Activated gamma-delta T cell treated with anti-CD3 and anti-CD28 coated beads, Interleukin-2, amount 50 U/mL, for 16 hours (primary cell): ENCODE measurements around the gene PIP4P1.
"Not testable (repeated sequence)": the region's sequence is repeated elsewhere in the genome, so short reads cannot be mapped to it uniquely, and the experiment has no call there.

Experiments
- DNase-seq: peaks from one replicate; pipeline ENCODE4 v3.0.0-alpha.2; 2020; ENCODE audit warnings: low read depth

The PIP4P1 gene

DNA sequence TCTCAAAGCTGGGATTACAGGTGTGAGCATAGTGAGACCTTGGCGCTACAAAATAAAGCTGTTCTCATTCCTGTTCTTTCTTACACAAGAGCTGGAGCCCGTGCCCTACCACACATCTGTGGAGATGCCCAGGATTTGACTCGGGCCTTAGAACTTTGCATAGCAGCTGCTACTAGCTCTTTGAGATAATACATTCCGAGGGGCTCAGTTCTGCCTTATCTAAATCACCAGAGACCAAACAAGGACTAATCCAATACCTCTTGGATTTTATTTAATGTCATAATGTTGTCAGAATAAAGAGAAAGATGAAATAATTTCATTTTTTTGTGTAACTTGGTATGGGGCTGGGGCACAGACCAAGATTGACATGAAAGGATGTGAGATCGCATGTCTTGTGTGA, 15.5 kb upstream of the PIP4P1 start:
- DNase-seq = no peak

DNA sequence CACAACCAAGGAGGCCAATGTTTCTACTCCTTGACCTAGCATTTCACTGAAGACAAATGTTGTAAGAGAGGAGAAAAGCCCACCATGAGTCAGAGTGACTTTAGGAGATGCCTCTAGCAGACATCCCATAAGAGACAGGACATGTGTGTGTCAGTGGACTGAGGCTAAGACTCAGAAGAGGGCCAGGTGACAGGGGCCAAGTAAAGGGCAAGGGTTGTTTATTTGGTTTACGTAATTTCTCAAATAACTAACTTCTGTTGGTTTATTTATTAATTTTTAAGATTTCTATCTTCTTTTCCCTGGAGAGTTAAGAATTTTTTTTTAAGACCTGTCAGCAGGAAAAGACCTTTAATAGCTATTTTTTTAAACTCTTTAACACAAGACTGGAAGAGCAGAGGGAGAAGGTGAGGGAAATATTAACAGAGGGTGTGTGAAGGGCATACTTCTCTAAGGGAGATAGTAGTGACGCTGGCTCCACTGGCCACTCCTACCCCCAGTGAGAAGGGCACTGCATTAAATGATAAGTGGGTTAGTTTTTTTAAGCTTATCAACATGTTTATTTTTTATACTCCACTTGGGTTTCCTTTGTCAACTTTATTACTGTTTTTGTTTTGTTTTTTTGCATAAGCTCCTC, 11.4 kb upstream of the PIP4P1 start:
- DNase-seq = no peak

DNA sequence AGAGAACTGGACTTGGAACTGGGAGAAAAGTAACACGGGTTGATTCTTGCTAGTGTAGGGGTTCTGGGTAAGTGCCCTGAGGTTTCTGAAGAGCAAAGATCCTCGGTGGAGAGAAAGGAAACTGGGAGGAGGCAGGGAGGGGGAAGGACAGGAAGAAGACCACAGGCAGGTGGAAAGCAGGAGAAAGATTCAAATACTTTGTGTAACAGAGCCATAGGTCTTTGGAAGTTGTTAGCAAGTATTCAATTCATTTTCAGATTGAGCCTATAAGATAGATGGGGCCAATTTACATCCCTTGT, 9.3 kb upstream of the PIP4P1 start:
- no peak for DNase-seq

DNA sequence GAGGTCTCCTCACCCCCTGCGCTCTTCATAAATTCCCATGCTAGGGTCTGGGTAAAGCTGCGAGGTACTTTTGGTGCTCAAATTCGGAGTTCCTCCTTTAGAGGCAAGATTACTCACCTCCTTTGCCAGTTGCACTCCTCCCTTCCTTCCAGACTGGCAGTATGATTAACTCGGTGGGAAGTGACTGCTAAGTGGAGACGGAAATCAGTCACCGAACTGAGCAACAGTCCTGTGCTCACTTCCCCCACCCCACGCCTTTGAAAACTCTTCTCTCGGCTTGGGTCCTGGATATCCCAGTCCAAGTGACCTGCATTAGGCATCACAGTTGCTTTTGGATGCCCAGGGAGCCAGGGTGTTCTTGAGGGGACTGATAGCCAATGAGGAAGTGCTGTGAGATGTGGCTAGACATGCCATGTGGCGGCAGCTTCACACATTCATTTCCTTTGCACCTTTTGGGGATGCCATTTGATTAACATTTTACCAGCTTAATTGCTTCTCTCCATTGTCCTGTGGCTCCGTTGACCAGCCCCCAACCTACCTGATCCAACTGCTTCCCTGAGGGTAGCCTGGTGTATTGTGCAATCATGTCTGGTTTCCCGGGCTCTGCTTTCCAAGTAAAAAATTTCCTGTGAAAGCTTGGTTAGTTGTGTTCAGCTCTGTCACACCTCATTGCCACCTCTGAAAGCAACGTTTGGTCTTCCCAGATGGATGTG, 8.8 kb upstream of the PIP4P1 start:
- DNase-seq = no peak

DNA sequence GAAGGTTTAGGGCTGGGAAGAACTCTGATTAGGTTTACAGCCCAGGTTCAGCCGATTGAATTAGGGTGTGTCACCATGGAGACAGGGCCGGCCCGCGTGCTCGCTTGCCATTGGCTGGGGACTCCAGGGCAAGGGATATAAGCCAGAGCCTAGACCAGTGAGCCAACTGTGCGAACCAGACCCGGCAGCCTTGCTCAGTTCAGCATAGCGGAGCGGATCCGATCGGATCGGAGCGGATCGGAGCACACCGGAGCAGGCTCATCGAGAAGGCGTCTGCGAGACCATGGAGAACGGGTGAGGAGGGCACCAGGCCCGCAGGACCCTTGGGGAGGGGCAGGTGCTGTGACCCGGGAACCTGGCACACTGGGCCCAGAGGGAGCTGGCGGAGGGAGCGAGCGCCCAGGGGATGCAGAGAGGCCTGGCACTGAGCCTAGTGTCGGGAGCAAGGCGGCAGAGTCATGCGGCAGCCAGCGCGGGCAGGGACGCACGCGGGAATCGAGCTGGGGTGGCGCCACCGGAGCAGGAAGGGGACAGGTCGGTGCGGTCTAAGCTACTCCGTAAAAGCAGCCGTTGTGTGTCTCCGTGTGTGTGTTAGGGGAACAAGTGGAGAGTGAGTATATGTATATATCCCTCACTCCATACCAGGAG, 8.1 kb upstream of the PIP4P1 start, which contains the start of gene PNP:
Gene PNP, plus strand, starts transcription at position 165 of the 648 bp plus-strand sequence. Its CDS starts 119 bp downstream, at position 284.
- DNase-seq = peak; percentile 71

DNA sequence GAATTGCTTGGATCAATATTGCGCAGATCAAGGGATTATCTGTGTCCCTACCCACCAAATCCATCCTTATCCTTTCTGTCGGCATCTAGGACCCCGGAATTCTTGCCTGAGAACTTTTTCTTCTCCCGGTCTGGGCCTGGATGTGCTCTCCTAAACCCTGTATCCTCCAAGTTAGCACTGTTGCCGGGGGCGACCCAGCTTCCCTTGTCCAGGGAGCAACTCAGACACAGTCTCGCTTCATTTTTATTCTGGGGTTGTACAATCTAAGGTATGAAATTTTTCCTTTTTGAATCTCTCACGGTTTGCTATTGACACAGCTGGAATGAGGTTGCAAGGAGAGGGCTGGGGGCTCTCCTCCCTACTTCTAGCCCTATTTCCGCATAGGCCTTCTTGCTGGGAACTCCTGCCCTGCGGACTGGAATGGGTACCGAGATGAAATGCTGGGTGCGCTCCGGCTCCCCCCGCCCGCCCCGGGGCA, 7.6 kb upstream of the PIP4P1 start:
- DNase-seq = no peak

DNA sequence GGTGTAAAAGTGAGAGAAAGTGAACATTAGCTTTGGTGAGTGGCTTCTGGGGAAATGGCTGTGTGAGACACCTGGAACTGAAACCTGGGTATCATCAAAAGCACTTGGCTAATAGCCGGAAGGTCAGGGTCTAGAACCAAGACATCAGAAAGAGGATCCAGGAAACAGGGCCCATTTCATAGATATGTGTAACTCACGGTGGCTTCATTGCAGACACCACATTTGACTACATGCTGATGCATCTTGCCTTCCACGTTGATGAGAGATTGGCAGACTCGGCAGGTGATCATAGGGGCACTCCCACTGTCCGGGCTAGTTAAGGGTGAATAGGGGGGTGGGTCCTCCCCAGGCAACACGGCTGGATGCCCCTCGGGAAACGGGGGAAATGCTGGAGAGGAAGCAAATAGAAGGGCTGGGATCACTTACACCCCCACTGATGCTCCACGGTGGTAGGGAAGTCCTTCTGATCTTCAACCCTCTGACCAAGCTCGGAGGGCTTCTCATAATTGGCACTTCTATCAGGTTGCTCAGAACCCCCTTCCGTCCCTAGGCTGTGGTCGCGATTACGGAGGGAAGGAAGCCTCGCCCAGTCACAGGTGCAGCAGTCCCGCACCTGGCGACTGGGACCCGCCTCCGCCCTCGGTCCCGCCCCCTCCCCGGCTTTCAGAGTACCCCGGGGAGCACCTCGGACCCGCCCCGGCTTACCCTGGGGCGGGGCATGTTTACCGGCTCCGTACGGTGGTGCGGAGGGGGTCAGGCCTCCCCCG, 593 bp downstream of the PIP4P1 start:
- DNase-seq = no peak

DNA sequence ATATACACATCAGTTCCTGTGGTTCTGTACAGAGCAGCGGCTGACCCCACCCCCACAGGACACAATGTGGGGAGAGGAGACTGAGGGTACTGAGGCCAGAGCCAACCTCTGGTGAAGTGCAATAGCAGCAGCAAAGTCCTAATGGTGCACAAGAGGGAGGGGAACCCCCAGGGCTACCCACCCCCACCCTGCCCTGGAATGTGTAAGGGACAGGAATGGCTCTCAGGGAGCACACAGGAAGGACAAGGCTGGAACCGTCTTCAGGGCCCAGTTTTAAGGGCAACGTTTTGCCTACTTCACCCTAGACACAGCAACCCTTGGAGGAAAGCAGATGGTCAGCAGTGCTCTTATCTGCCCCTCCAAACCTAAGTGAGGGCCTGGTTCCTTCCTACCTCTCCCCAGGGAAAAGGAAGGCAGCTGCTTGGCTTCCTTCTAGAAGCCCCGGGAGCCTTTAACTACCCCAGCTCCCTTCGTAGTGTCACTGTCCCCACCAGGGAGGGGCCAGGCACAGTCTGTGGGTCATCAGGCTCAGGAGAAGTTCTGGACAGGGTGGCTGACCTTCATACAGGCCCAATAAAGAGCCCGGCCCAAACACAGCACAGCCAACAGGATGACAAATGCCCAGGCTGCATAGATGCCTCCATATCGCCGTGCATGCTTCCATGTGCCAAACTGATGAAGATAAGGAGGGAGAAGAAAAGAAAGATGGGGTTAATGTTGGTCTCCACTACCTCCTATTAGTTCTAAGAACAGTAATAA, 3.0 kb downstream of the PIP4P1 start:
- no peak for DNase-seq

DNA sequence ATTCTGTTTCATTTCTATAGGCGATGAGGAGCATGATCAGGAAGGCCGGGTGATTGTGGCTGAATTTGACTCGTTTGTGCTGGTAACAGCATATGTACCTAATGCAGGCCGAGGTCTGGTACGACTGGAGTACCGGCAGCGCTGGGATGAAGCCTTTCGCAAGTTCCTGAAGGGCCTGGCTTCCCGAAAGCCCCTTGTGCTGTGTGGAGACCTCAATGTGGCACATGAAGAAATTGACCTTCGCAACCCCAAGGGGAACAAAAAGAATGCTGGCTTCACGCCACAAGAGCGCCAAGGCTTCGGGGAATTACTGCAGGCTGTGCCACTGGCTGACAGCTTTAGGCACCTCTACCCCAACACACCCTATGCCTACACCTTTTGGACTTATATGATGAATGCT, 4.3 kb downstream of the PIP4P1 start:
- no peak for DNase-seq

DNA sequence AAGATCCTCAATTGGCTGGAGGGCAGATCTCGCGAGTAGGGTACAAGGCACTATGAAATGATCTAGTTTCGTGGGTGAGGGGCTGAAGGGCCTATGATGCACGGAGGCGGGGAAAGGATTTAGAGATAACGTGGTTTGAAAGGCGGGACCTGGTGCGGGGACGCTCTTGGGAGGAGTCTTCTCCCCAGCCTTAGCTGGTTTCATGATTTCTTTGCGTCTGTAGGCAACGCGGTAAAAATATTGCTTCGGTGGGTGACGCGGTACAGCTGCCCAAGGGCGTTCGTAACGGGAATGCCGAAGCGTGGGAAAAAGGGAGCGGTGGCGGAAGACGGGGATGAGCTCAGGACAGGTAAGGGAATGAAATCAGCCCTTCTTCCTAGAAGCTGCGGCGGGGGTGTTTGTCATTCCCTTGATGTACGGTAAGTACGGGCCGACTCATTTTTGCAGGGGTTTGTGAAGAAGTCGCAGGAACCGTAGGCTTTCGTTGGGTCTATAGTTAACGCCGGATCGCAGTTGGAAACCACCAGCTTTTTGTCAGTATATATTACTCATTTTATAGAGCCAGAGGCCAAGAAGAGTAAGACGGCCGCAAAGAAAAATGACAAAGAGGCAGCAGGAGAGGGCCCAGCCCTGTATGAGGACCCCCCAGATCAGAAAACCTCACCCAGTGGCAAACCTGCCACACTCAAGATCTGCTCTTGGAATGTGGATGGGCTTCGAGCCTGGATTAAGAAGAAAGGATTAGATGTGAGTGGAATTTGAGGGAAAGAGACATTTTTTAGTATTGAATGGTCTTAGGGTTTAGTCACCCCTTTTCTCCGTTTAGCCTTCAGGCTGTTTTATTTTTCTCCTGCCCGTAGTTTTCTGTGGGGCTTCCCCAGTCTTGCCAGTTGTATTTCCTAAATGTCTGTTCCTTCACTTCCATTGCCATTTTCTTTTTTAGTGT, 5.6 kb downstream of the PIP4P1 start:
- DNase-seq = no peak

DNA sequence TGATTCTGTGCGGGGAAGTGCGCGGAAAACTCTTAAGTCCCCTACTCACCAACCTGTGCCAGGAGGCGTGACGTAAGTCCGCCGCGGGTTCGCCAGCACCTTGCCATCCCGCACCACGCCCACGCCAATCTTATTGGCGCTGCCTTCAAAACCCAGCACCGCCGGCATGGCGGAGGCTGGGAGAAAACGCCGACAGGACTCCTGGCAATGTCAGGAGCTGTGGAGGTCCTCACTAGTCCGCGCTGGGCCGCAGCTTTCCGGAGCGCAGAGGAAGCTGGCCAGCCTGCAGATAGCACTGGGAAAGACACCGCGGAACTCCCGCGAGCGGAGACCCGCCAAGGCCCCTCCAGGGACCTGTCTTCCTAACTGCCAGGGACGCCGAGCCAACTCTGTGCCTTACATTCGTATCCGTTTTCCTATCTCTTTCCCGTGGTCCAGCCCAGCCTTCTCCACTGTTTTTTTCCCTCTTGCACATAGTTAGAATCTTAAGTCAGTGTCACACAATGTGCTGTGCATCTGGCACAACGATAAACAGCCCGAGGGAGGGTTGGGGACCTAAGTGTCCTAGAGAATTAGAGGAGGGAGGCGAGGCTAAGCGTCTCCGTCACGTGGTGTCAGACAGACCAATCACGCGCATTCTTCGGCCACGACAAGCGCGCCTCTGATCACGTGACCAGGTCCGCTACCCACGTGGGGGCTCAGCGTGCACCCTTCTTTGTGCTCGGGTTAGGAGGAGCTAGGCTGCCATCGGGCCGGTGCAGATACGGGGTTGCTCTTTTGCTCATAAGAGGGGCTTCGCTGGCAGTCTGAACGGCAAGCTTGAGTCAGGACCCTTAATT, 6.5 kb downstream of the PIP4P1 start, which contains the start of the genes APEX1 and OSGEP:
Gene APEX1, plus strand, starts transcription at position 711 of the 839 bp plus-strand sequence. CDS start 420 bp downstream, outside the sequence.
Gene OSGEP, minus strand, starts transcription at position 297 of the 839 bp plus-strand sequence. Its CDS starts 129 bp downstream, at position 168.
- peak; percentile 97 for DNase-seq

DNA sequence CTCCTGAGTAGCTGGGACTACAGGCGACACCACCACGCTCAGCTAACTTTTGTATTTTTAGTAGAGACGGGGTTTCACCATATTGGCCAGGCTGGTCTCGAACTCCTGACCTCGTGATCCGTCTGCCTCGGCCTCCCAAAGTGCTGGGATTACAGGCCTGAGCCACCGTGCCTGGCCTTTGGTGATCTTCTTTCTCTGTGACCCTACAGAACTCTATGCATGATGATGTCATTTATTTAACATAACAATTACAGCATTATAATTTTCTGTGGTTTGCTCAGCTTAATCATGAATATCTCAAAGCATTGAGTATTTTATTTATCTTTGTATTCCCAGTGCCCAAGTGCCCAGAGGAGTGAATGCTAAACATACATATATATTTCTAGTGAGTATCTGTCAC, 8.4 kb downstream of the PIP4P1 start:
- not testable (repeated sequence) for DNase-seq

DNA sequence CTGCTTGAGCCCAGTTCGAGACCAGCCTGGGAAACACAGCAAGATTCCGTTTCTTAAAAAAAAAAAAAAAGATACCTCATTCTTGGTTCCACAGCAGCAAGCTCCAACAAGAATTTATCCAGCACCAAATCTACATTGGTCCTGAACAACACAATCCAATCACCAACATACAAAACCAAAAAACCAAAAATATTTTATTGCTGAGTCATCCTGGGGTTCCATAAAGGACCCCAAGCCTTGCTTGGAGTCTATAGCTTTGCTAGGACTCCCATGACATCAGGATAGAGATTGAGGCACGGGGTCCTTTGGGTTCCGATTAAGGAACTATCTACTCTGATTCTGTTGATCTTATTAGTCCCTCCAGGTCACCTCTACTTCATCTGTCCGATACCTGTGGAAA, 14.3 kb downstream of the PIP4P1 start:
- DNase-seq = no peak

DNA sequence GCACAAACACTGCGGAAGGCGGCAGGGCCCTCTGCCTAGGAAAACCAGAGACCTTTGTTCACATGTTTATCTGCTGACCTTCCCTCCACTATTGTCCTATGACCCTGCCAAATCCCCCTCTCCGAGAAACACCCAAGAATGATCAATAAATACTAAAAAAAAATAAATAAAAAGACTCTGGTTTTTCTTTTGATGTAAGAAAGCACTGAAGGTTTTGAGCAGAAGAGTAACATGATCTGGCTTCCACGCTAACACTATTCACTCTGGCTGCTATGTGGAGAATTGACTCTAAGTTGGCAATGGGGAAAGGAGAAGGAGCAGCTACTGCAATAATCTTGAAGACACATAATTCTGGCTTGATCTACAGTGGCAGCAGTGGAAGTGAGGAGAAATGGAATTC, 17.6 kb downstream of the PIP4P1 start:
- DNase-seq = not testable (repeated sequence)

DNA sequence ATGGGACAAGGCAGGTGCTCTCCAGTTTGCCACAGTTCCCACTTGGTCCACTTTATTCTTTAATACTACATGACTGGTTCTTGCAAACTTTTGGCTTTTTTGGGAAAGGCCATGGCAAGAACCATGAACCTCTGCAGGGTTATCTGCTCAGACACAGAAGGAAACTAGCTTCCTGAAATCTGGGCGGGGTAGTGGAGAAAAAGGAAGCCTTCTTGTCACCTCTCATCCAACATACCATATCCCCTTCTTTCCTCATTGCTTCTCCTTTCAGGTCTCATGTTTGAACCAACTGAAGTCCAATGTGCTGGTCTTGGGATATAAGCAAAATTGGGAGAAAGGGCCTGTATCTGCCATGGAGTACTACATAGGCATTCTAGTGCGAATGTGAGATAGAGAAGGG, 19.8 kb downstream of the PIP4P1 start:
- no peak for DNase-seq

DNA sequence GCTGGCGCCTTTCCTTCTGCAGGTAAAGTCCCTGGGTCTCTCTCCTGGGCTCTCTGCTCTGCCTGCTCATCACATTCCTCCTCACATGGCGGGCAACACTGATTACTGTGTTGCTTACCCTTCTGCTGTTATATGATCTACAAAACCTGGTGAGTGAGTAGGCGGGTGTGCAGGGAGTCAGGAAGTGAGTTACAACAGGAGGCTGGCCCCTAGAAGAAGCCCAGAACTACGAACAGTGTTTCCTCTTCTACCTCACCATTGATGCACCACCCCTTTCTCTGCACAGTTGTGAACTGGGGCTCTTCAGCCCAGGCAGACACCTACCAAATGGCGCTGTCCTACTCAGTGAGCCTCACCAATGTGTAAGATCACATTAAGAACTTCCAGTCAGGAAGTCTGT, 20.4 kb downstream of the PIP4P1 start:
- DNase-seq = no peak

DNA sequence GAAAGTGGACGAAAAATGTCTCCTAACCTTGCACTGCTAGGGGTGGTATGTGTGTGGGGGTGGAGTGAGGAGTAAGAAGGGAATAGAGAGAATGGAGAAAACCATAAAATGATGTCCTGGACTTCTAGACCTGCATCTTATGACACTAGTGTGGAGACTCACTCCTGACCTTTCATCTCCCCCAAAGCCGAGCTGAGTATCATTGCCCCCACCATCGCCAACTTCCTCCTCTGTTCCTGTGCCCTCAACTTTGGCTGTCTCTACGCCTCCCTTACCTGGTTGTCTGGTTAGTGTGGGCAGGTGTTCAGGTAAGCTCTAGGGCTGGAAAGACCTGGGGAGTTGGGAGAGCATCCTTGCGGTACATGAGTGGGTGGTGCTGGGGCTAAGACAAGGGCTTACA, 20.8 kb downstream of the PIP4P1 start:
- no peak for DNase-seq

DNA sequence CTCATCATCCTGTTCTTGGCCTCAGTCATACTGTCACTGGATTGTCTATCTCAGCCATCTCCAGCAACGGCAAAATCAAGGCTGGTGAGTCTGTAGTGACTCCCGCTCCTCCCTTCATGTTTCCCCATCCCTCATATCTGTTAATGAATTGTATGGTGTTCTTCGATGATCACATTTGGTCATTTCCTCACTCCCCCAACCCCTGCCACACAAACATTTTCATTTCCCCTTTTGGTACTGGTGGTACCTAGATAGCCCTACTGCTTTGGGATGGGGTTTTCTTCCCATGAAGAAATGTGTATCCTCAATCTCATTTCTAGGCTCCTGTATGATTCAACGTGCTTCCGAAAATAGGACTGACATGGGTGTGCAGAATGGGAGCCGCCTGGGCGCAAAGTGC, 22.6 kb downstream of the PIP4P1 start:
- no peak for DNase-seq

DNA sequence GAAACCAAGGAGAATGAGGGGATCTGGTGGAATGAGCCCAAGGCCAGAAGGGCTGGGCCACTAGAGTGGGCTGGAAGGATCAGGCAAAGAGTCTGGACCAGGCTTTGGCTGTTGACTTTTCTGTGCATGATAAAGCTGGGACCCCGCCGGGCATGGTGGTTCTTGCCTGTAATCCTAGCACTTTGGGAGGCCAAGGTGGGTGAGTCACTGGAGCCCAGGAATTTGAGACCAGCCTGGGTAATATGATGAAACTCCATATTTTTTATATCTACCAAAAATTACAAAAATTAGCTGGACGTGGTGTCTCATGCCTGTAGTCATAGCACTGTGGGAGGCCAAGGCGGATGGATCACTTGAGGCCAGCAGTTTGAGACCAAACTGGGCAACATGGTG, 24.9 kb downstream of the PIP4P1 start:
- DNase-seq = no peak
